GM18502 (cell line): Measurements from ENCODE around the gene CPED1.

Source experiments
- ATAC-seq: cut with Tn5 transposase; IDR thresholded peaks from one replicate; pipeline ENCODE4 v1.9.1; 2021; ENCODE audit warnings: mild to moderate bottlenecking; ENCODE audit not compliant: unreplicated experiment, poor library complexity

CPED1 gene

DNA sequence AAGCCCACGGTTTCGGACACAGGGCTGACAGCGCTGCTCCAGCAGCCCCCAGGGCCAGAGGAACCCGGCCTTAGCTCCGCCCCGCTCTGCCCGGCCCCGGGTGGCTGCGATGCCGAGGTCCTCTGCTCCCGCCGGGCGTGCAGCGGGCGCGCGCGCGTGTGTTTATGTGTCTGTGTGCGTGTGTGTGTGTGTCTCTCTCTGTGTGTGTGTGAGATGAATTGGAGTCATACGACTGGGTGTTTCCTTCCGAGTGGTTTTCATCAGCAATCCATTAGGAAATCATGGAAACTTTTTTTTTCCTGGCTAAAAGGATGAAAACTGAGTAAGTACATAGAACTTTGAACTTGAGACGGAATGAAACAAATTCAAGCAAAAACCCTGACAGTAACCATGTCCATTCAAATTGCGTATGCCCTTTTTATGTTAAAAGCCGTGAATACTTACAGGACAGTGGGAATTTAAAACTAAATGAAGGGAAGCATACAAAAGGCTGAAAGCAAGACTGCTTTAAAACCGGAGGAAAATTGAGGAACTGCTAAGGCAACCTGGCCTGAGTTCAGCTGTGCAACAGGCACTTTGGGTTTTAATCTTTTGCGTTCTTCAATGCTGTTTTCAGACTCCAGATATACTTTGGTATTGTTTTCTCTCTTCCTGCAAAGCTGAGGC is at the start of gene CPED1:
TSS of gene CPED1 (plus strand) at position 121 of the 666 bp plus-strand sequence. CDS start 911 bp downstream, outside the sequence.
- peak; percentile 61 for ATAC-seq

DNA sequence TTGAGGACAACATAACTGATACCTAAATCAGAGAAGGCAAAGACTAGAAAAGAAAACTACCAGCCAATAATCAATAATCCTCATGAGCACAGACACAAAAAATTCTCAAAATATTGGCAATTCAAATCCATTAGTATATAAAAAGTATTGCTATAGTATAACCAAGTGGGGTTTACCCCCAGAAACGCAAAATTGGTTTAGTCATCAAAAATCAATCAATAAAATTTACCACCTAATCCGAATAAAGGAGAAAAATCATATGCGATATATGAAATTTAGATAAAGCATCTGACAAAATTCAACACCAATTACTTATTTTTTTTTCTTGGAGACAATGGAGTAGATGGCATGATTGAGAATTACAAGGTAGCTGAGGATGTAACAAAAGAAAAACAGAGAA is 49.2 kb upstream of the CPED1 start:
- no peak for ATAC-seq

DNA sequence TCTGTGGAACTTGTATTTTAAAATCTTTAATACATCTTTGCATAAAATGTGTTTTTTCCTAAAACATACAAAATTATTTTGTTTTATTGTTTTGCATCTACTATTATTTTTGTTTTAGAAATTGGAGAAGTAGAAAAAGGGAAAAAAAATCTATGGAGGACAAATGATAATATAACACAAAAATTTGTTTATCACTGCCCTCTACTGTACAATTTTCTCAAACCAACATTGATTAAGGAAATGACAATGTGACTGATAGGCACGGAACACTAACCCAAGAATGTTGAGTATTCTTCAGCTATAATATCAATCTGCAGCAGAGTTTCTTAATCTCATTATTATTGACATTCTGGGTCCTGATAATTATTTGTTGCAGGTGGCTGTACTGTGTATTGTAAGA is 47.4 kb upstream of the CPED1 start:
- peak; percentile 78 for ATAC-seq

DNA sequence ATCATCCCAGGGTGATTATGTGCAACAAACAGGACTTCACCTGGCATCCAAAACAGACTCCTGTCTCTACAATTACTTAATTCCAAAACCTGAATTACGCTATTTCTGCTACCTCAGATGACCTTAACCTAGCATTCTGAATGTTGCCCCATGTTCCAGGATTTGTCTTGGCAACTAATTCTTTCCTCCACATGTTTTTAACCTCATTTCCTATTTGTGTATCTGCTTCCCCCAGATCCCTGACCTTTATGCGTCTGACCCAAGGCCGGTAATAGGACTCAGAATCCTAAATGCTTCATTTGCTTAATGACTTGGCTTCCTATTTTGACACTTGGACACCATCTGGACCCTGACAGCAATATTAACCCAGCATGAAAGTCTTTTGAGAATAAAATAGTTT is 46.7 kb upstream of the CPED1 start:
- no peak for ATAC-seq

DNA sequence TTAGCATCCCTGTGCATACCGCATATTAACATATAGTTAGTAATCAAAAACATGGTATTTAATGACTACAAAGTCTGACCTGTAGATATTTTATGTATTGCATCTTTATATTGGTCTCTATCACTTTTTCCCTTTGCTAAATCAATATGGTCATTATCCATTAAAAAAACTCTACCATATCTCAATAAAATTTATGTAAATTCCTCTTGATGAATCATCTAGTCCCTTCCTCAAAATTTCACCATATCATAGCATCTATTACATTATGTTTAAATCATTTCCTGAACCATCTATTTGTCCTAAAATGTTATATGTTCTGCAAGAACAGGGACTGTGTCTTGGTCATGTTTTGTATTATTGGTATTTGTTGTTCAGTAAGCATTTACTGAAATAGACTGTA is 45.6 kb upstream of the CPED1 start:
- ATAC-seq, result no peak

DNA sequence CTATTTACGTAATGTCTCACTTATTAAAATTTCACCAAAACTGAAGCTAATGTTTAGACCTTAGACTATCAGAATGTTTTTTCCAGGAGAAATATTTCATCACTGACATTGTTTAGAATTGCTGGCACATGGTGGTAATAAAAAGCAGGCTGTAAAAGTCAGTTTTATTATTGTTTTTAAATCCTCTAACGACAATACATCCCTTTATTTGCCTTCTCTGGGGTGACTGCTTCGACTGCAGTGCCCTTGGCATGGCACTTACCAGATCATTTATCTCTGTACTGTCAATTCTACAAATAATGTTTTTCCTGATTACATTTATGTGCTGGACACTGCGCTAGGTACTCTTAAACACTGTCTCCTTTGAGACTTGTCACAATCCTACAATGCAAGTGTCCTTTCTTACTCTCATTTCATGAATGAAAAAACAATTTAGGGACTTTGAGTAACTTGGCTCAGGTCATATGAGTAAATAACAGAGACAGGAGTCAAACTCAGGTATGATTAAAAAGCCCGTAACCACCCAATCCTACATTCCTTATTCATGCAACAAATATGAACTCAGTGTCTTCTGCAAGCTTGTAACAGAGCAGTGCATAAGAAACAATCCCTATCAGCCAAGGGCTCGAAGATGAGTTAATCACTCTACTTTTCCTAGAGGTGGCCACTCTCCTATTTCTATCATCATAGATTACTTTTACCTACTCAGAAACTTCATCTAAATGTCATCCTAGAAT is 43.5 kb upstream of the CPED1 start:
- ATAC-seq, result no peak

DNA sequence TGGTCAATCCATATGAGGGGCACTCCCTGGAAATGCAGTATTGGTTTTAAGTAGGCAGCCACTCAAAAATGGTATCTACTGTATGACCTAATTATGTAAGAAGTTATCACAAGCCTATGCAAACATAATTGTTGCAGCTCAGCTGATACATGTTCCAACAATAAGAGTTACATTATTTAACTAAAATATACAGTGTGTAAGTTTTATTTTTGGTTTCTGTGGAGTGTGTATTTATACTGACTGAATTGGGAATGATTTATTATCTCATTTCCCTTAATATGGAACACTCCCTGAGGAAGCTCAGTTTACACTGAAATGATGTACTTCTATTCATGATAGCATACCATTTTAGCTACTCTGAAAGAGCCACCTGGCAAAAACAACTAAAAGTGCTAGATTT is 40.5 kb upstream of the CPED1 start:
- ATAC-seq, result no peak

DNA sequence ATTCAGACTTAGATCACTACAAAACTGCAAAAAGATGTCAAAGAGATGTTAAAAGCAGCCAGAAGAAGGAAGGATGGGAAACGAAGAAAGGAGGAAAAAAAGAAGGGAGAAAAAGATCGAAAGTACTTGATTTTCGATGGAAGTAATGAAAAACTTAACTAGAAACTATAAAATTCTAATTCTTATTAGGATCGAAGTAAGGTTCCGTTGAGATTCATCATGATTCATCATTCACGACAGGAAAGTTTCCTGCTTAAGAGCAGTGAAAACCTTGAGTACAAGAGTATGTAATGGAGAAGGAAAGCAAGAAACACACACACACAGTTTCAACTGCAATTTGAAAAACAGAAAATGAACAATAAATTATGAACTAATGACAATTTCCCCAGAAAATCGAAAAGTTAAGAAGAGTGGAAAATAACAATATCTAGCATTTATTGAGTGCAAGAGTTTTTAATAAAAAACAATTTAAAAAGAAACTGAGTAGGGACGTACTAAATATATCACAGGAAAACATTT is 39.1 kb upstream of the CPED1 start:
- ATAC-seq, result no peak

DNA sequence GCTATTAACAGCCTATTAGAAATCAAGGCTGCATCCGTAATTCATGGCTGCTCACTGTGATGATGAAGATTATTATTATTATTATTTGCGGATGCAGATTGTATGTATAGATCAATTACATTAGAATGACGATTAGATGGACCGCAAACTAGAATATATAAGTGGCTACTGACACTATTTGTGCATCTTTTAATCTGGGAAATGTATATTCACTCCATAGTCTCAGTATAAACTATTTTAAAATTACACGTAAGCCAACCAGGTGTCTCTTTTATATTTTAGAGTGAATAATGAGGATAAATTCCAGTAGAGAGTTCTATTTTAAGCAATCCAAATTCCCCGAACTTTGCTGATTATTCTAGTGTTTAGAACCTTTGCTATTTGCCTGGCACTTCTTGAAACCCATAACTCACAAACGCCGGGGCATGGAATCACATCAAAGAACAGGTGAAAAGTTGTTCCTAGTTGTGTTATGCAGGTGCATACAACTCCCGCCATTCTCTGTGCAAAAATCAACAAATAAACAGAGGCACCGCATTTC is 38.4 kb upstream of the CPED1 start:
- ATAC-seq, result no peak

DNA sequence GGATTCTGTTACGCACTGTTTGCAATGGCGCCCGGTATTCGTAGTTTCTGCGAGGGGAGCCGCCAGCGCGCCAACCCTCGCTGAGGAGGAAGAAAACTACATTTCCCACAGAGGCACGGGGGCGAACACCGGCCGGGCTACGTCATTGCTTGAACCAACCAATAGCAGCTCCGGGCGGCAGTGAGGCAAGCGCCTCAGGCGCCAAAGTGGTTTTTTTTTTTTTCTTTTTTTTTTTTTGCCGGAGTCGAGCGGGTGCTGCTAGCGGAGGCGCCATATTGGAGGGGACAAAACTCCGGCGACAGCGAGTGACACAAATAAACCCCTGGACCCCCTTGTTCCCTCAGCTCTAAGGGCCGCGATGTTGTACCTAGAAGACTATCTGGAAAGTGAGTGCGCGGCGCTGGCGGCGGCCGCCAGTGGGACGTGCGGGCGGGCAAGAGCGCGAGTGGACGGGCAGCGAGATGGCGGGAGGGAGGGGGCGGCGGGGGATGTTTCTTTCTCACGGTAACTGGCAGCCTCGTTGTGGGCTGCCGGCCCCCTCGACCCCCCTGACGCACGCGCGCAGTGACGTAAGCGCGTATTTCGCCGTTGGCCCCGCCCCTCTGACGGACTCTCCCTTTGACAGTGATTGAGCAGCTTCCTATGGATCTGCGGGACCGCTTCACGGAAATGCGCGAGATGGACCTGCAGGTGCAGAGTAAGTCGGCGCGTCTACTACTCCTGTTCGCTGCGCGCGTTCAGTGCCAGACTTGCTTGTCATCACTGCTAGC is 37.8 kb upstream of the CPED1 start, which contains the start of gene ING3:
TSS of gene ING3 (plus strand) at position 239 of the 770 bp plus-strand sequence. CDS start at position 359, 120 bp downstream.
- peak; percentile 96 for ATAC-seq

DNA sequence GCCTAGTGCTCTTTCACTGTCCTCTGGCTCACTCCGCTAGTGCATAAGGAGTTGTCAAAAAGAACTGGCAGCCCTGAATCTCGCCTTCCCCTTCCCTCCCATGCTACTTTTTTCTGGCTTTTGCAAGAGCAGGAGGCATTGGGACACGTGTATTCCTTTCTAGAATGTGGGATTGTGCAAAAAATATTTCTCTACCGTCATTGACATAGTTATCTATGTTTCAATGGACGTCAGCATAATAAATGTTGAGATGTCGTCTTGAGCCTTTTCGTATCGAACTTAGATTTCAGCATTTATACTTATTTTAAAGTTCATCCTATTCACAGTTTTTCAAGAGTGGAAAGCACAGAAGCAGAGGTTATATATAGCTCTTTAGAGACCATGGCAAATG is 37.2 kb upstream of the CPED1 start:
- no peak for ATAC-seq

DNA sequence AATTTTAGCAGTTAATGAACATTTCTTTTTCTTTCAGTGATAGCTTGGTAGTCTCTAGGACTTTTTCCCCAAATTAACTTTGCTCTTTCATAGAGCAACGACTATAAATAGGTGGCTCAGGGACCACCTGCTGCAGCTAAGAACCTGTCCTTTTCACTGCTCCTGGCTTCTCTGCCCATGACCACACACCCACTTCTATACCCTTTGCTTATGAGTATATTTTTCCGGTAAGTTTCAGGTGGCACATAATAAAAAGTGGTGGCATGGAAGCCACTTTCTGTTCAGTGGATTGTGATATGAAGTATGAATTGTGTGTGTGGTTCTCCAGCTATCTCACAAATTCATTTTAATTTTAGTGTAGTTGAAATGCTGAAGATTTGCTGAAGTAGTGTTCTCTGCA is 36.7 kb upstream of the CPED1 start:
- ATAC-seq, result no peak

DNA sequence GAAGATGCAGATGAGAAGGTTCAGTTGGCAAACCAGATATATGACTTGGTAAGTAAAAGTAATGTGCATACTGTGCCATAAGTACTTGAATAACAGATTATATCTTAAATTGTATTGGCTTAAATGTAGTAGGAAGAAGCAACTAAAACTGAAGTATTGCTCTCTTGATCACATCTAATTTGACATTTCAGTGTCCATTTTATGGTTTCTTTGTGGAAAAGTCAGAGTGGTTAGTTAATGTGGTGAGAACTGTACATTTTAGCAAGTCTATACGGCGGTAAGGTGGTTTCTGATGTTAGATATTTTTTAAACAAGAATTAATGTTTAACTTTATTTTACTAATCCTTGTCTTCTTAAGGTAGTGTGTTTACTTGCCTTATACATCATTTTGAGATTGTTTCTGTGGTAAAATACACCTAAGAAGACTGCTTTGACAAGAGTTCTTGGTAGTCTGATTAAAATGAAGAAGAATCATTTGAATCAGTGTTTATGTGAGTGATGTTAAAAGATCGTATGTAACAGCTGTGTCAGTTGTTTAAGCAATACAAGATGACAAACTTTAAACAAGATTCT is 32.8 kb upstream of the CPED1 start:
- no peak for ATAC-seq

DNA sequence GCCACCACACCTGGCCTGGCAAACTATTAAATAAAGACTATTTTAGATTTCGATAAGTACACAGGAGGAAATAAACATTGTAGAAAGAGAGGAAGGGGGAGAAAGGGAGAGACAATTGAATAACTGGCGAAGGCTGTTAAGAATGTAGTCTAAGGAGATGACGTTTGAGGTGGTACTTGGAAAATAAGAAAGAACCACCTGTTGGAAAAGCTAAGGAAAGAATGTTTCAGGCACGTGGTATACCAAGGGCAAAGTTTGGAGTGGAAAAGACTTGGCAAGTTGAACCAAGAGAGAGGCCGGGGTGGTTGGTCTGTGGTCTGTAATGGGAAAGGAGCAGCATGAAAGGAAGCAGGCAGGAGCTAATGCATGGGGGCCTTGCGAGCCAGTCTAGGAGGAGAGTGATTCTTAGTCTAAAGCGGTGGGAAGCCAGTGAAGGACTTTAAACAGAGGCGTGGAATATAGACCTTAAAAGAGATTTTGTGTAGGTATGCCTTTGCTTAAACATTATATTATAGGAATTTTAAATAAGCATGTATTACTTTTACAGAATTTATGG is 28.5 kb upstream of the CPED1 start:
- no peak for ATAC-seq

DNA sequence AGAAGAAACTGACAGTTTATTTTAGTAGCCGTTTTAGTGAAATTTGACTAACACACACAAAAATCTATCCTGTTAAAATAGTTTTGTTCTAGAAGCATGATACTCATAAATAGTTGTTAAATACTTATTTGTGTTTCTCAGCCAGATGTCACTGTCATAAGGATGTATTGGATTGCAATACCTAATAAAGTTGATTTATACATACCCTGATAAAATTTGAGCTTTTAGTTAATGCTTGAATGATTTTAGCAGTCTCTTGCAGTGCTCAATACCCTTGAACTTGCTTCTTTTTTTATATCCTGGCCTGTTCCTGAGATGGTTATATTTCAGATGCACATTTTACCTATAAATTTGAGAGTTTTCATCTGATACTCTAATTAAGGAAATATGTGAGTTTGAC is 27.8 kb upstream of the CPED1 start:
- ATAC-seq, result no peak

DNA sequence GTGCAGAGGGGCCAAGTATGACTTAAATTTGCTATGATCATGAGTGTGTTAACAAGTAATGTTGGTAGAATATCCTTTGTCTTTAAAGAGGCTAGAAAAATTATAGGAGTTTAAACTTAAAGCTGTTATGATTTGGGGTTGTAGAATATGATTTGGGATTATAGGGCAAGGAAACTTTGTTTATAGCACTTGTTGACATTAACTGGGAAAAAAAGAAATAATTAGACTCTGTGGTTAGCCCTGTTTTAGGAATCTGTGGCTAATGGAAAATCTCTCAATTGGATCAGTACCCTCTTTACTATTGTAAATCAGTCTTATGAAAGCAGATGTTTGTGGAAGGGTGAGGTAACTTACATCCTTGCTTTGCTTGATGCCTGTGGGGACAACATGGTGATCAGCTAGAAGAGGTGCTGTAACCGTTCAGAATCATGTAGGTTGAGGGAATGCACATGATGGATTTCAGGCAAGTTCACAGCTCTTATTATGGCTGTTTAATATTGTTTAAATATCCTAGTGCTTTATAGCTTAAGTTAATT is 26.8 kb upstream of the CPED1 start:
- no peak for ATAC-seq

DNA sequence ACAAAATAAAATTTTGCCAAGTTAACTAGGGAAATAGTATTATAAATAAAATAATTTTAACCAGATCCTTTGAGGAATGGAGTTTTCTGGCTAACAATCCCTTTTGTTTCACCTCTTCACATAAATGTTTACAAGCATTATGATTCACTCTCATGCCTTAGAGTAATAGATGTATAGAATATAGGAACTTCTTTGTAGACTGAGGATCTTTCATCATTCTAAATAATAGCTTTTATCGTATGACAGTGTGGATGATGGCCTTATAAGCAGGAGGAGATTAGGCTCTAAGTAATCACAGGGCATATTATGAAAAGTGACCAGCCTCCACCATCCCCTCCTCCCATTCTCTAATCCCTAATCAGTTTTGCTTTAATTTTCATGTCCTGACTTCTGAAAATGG is 24.4 kb upstream of the CPED1 start:
- ATAC-seq, result no peak

DNA sequence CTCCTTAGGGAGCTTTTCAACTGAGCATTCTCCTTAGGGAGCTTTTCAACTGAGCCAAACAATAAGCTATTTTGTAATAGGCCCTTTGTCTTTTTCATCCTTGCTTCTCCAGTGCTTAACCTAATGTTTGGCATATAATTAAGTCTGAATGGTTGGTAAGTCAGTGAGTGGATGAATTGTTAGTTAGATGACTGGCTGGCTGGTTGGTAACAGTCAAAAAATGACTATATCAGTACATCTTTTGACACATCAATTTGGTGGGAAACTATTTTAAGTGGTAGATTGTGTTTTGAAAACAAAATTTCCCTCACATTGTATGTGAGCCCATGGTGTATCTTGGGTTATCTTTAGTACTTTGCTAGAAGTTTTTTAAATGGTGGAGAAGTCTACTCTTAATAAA is 21.6 kb upstream of the CPED1 start:
- ATAC-seq, result no peak

DNA sequence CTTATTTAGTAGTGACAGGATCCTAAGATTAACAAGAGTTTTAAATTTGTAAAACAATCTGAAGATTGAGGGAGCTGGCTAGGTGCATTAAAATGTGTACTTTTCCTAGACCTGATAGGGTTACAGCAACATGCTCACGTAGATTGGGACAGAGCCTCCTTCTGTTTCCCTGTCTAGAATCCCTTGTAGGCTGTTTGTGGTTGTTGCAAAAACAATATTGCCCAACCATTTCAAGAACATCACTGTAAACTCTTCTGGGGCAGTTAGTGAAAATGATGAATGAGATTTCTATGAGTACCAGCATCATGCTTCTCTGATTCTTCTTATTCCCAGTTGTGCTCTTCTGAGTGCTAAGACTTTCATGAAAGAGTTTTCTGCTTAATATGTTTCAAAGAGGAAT is 14.7 kb upstream of the CPED1 start:
- ATAC-seq, result no peak
